Fibroblast of lung (primary cell): ENCODE results near the gene ITPRIPL1.

ENCODE experiments used
- EZH2 ChIP-seq: IDR thresholded peaks from 2 replicates; pipeline ENCODE4 v1.5.1; 2012; ENCODE audit warnings: low read length, control low read depth, mild to moderate bottlenecking; ENCODE audit errors: missing control alignments
- TF ChIP-seq, protein P1 (sequence below), 2 donors: IDR thresholded peaks in 1 of 2; conservative IDR thresholded peaks in 1 of 2; 1 replicate in 1 of 2; 2 replicates in 1 of 2; pipeline ENCODE4 v1.5.1; 2011 to 2012; ENCODE audit warnings: low read length in 2 of 2, control low read depth in 1 of 2, inconsistent platforms in 1 of 2, low read depth in 1 of 2, mild to moderate bottlenecking in 1 of 2

GRCh38 chr2:96320326-96320725, 4.8 kb upstream of the ITPRIPL1 start:
- no peak for TF ChIP-seq EZH2
- TF ChIP-seq, protein P1, sequence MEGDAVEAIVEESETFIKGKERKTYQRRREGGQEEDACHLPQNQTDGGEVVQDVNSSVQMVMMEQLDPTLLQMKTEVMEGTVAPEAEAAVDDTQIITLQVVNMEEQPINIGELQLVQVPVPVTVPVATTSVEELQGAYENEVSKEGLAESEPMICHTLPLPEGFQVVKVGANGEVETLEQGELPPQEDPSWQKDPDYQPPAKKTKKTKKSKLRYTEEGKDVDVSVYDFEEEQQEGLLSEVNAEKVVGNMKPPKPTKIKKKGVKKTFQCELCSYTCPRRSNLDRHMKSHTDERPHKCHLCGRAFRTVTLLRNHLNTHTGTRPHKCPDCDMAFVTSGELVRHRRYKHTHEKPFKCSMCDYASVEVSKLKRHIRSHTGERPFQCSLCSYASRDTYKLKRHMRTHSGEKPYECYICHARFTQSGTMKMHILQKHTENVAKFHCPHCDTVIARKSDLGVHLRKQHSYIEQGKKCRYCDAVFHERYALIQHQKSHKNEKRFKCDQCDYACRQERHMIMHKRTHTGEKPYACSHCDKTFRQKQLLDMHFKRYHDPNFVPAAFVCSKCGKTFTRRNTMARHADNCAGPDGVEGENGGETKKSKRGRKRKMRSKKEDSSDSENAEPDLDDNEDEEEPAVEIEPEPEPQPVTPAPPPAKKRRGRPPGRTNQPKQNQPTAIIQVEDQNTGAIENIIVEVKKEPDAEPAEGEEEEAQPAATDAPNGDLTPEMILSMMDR (conservative IDR thresholded peaks at IDR 0.05 in 1 of 2, IDR thresholded peaks at IDR 0.05 in 1 of 2; ENCODE audit: low read depth in 1 of 2, low read length in 2 of 2) = no peak
